ENCODE measurements around the gene MTPN. TPM values are rescaled to one million over a fixed set of nuclear protein-coding genes. Genes with fewer than 3 reads are reported as not detected.

The MTPN gene
- total RNA-seq, 1 experiment from 2014 or later, result 98.2 TPM

DNA sequence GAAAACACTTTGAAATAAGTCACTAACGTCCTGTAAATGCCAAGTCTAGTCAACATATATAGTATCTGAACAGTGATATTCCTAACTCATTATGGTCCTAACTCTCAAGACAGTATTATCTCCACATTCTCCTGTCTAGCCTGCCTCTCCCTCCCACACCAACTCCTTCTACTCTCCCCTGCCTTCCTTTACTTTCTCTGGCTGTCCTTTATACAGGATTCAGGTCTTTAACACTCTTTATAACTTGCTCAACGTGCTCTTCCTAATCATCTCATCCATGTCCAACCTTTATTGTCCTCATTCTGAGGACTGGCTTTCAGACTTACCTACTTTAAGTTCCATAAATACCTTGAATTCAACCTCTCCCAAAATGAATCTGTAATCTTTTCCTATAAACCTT, 42.5 kb downstream of the MTPN start:
- H3K79me2 ChIP-seq (ENCODE audit: insufficient read depth, low read length), result peaks cover 2% of the 10 kb centered on the region; the same call in 1 of the 2 replicates
- no peak overlapping the region for H2BK5ac ChIP-seq (ENCODE audit: insufficient read length, low read length)
- no peak overlapping the region for H4K8ac ChIP-seq (replicated peaks; ENCODE audit: insufficient read length, low read depth, low read length)
- no peak overlapping the region for H3K18ac ChIP-seq (ENCODE audit: insufficient read length, low read depth, low read length)
- H3K9me3 Mint-ChIP-seq, result no peaks in the 10 kb centered on the region
- peaks cover 3 to 4% (median 4%) of the 10 kb centered on the region in 3 experiments; a peak in 5 of 7 replicates for H3K36me3 Mint-ChIP-seq (ENCODE audit: insufficient read depth in 1 of 3, low read depth in 3 of 3)
- no peak overlapping the region for H4K5ac ChIP-seq (ENCODE audit: insufficient read length, low read depth, low read length)
- no peak overlapping the region for H2BK120ac ChIP-seq (ENCODE audit: low read depth, low read length, poor library complexity, severe bottlenecking)
- TF ChIP-seq, protein P1, sequence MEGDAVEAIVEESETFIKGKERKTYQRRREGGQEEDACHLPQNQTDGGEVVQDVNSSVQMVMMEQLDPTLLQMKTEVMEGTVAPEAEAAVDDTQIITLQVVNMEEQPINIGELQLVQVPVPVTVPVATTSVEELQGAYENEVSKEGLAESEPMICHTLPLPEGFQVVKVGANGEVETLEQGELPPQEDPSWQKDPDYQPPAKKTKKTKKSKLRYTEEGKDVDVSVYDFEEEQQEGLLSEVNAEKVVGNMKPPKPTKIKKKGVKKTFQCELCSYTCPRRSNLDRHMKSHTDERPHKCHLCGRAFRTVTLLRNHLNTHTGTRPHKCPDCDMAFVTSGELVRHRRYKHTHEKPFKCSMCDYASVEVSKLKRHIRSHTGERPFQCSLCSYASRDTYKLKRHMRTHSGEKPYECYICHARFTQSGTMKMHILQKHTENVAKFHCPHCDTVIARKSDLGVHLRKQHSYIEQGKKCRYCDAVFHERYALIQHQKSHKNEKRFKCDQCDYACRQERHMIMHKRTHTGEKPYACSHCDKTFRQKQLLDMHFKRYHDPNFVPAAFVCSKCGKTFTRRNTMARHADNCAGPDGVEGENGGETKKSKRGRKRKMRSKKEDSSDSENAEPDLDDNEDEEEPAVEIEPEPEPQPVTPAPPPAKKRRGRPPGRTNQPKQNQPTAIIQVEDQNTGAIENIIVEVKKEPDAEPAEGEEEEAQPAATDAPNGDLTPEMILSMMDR (conservative IDR thresholded peaks at IDR 0.05), result no peak
- no CpG with 5 or more reads among the region's 2 CpGs for WGBS (ENCODE audit: extremely low coverage, insufficient read length, low lambda C conversion rate)
- no peak for DNase-seq
- H2BK20ac ChIP-seq (ENCODE audit: low read depth, low read length, poor library complexity, severe bottlenecking), result no peak overlapping the region
- no peaks in the 10 kb centered on the region for H3K79me1 ChIP-seq (ENCODE audit: insufficient read depth, low read depth, low read length, poor library complexity, severe bottlenecking)
- no peaks in the 10 kb centered on the region for H4K20me1 ChIP-seq (ENCODE audit: control insufficient read depth, insufficient read depth, insufficient read length)
- no peaks in the 10 kb centered on the region for H3K27me3 Mint-ChIP-seq (ENCODE audit: low read depth)
- H3K9ac ChIP-seq (ENCODE audit: extremely low read depth, insufficient read length, low read length), result no peak overlapping the region
- H3K4me2 ChIP-seq (ENCODE audit: insufficient read depth, insufficient read length, low read length), result no peak overlapping the region
- no peak overlapping the region for H3K23ac ChIP-seq (ENCODE audit: insufficient read length, low read depth, low read length)
- no peak overlapping the region for H3K56ac ChIP-seq (ENCODE audit: insufficient read length, low read depth, low read length)
- peaks cover 8% of the 10 kb centered on the region for H3K4me1 ChIP-seq (ENCODE audit: insufficient read depth, low read length)
- no peaks in the 10 kb centered on the region for H3K27me3 ChIP-seq (ENCODE audit: insufficient read depth, low read length)
- no peak overlapping the region for H3K27ac ChIP-seq (ENCODE audit: insufficient read length, low read depth, low read length)
- H4K91ac ChIP-seq (ENCODE audit: insufficient read length, low read depth, low read length), result no peak overlapping the region
- H3K27ac Mint-ChIP-seq, result no peak overlapping the region
- H2AK5ac ChIP-seq (ENCODE audit: insufficient read length, low read length), result no peak overlapping the region
- no peaks in the 10 kb centered on the region for H3K23me2 ChIP-seq (ENCODE audit: insufficient read length, low read depth, low read length, poor library complexity, severe bottlenecking)
- H3T11ph ChIP-seq (ENCODE audit: low read length), result no peak overlapping the region
- H2BK12ac ChIP-seq (ENCODE audit: insufficient read length, low read depth, low read length), result no peak overlapping the region
- no peak overlapping the region for H3K4me3 Mint-ChIP-seq
- H3K4me1 Mint-ChIP-seq, result peaks cover 28 to 32% of the 10 kb centered on the region in 2 experiments
- H2AFZ ChIP-seq (ENCODE audit: low read length), result no peak overlapping the region
- H3K14ac ChIP-seq (ENCODE audit: insufficient read depth, low read length), result no peak overlapping the region
- no peak overlapping the region for H2BK15ac ChIP-seq (ENCODE audit: low read depth, low read length)
- no peak overlapping the region for H3K4ac ChIP-seq (ENCODE audit: low read depth, low read length)
- no peaks in the 10 kb centered on the region for H3K9me3 ChIP-seq (ENCODE audit: control insufficient read depth, low read depth, low read length)

All from H9 (cell line).